NB4 (cell line): Measurements from ENCODE around the gene TSC1.

Experiments
- CTCF ChIP-seq: IDR thresholded peaks from one replicate; pipeline ENCODE4 v1.5.1; 2012; ENCODE audit warnings: low read depth, low read length
- POLR2A ChIP-seq: IDR thresholded peaks from 2 replicates; pipeline ENCODE4 v1.6.1; 2011; ENCODE audit warnings: mild to moderate bottlenecking; ENCODE audit not compliant: insufficient read length; ENCODE audit errors: extremely low read depth

- TF ChIP-seq CTCF (no peak), POLR2A (no peak)
Observed at GRCh38 chr9:132986640-132987620, 42.5 kb upstream of the TSC1 start.
